GM23338 (cell line): ENCODE data around the gene HPS4. TPM values are rescaled to one million over a fixed set of nuclear protein-coding genes. Genes with fewer than 3 reads are reported as not detected.

Experiments used
- ATAC-seq: fragments of 200-7000 bp; cut with Tn5 transposase; 3 replicates; pipeline ENCODE4 v1.9.1; 2020
- DNase-seq: peaks from one replicate; pipeline ENCODE4 v3.0.0-alpha.2; 2015; ENCODE audit warnings: low spot score
- H2AFZ ChIP-seq: fragments of 200-600 bp; sonication (generic); 2 replicates; pipeline ENCODE4 v1.8.0; 2016; ENCODE audit warnings: antibody characterized with exemption, mild to moderate bottlenecking, moderate library complexity
- H3F3A ChIP-seq: fragments of 200-600 bp; sonication (generic); replicated peaks from 2 replicates; pipeline ENCODE4 v1.8.0; 2017; ENCODE audit warnings: antibody characterized with exemption, mixed run types, low read depth
- H3K27ac ChIP-seq: fragments of 200-600 bp; sonication (generic); 2 replicates; pipeline ENCODE4 v1.6.1; 2016; ENCODE audit warnings: low read depth
- H3K27me3 ChIP-seq: fragments of 200-600 bp; sonication (generic); 2 replicates; pipeline ENCODE4 v1.8.0; 2016; ENCODE audit warnings: mild to moderate bottlenecking, mixed run types, moderate library complexity; ENCODE audit not compliant: insufficient read depth
- H3K36me3 ChIP-seq: fragments of 200-600 bp; sonication (generic); 2 replicates; pipeline ENCODE4 v1.8.0; 2016; ENCODE audit warnings: mild to moderate bottlenecking; ENCODE audit not compliant: insufficient read depth
- H3K4me1 ChIP-seq: fragments of 200-600 bp; sonication (generic); 2 replicates; pipeline ENCODE4 v1.8.0; 2016; ENCODE audit warnings: mild to moderate bottlenecking, moderate library complexity; ENCODE audit not compliant: insufficient read depth
- H3K4me2 ChIP-seq: fragments of 200-600 bp; sonication (generic); 2 replicates; pipeline ENCODE4 v1.7.1; 2017; ENCODE audit warnings: mixed run types
- H3K4me3 ChIP-seq: fragments of 200-600 bp; sonication (generic); 2 replicates; pipeline ENCODE4 v1.6.1; 2016; ENCODE audit warnings: mixed run types
- H3K79me2 ChIP-seq: fragments of 200-600 bp; sonication (generic); replicated peaks from 2 replicates; pipeline ENCODE4 v1.8.0; 2017; ENCODE audit warnings: mild to moderate bottlenecking; ENCODE audit not compliant: insufficient read depth
- H3K9me2 ChIP-seq: fragments of 200-600 bp; sonication (generic); 2 replicates; pipeline ENCODE4 v1.8.0; 2017; ENCODE audit not compliant: insufficient read depth
- H4K20me1 ChIP-seq: fragments of 200-600 bp; sonication (generic); replicated peaks from 2 replicates; pipeline ENCODE4 v1.8.0; 2017; ENCODE audit warnings: mild to moderate bottlenecking; ENCODE audit not compliant: insufficient read depth
- H3K27ac Mint-ChIP-seq: 2 replicates; pipeline ENCODE4 v1.8.0; 2020; ENCODE audit warnings: inconsistent platforms, mild to moderate bottlenecking, moderate library complexity, mixed read lengths
- H3K27me3 Mint-ChIP-seq: 3 replicates; pipeline ENCODE4 v1.8.0; 2022; ENCODE audit warnings: low read depth, mild to moderate bottlenecking, moderate library complexity, mixed read lengths, inconsistent platforms; ENCODE audit not compliant: insufficient read depth, poor library complexity
- H3K36me3 Mint-ChIP-seq: 3 replicates; pipeline ENCODE4 v1.8.0; 2021; ENCODE audit warnings: low read depth, mild to moderate bottlenecking, inconsistent platforms, moderate library complexity, mixed read lengths
- H3K4me1 Mint-ChIP-seq: 3 replicates; pipeline ENCODE4 v1.8.0; 2020; ENCODE audit warnings: mild to moderate bottlenecking, inconsistent platforms, mixed read lengths
- H3K4me3 Mint-ChIP-seq: 3 replicates; pipeline ENCODE4 v1.8.0; 2021; ENCODE audit warnings: moderate library complexity, mild to moderate bottlenecking, inconsistent platforms, mixed read lengths
- H3K9me3 Mint-ChIP-seq: 3 replicates; pipeline ENCODE4 v1.8.0; 2020; ENCODE audit warnings: moderate library complexity, mild to moderate bottlenecking, inconsistent platforms, mixed read lengths
- CREB1 ChIP-seq: fragments of 250-450 bp; sonication (Bioruptor Pico); IDR thresholded peaks from 2 replicates; pipeline ENCODE4 v1.5.0; 2020; ENCODE audit warnings: low read depth, mild to moderate bottlenecking, moderate library complexity
- CTCF ChIP-seq, 2 experiments: fragments of 200-600 bp in 1 of 2; sonication (generic) in 1 of 2; conservative IDR thresholded peaks; 2 replicates each; pipeline versions ENCODE4 v1.5.1 to v1.6.1; 2016 to 2017; ENCODE audit warnings: antibody characterized with exemption in 2 of 2, low read depth in 2 of 2, mild to moderate bottlenecking in 2 of 2, moderate library complexity in 1 of 2
- ETS1 ChIP-seq: IDR thresholded peaks from 2 replicates; pipeline ENCODE4 v1.6.1; 2016; ENCODE audit warnings: antibody characterized with exemption
- EZH2 ChIP-seq: fragments of 200-600 bp; sonication (generic); IDR thresholded peaks from one replicate; pipeline ENCODE4 v1.8.0; 2017; ENCODE audit warnings: antibody characterized with exemption, mild to moderate bottlenecking, low read depth; ENCODE audit not compliant: unreplicated experiment
- JUNB ChIP-seq: IDR thresholded peaks from one replicate; pipeline ENCODE4 v1.6.1; 2016; ENCODE audit warnings: antibody characterized with exemption; ENCODE audit not compliant: unreplicated experiment
- NANOG ChIP-seq: IDR thresholded peaks from 2 replicates; pipeline ENCODE4 v1.6.1; 2016; ENCODE audit warnings: antibody characterized with exemption, borderline replicate concordance
- POLR2AphosphoS5 ChIP-seq: IDR thresholded peaks from 2 replicates; pipeline ENCODE4 v1.6.1; 2016; ENCODE audit warnings: antibody characterized with exemption, low read depth
- REST ChIP-seq: IDR thresholded peaks from one replicate; pipeline ENCODE4 v1.6.1; 2018; ENCODE audit warnings: antibody characterized with exemption; ENCODE audit not compliant: unreplicated experiment
- STAT1 ChIP-seq: IDR thresholded peaks from one replicate; pipeline ENCODE4 v1.6.1; 2016; ENCODE audit warnings: antibody characterized with exemption; ENCODE audit not compliant: unreplicated experiment
- polyA plus RNA-seq: library from polyadenylated mRNA; unstranded; fragments of >200 nt; fragmentation: Nextera tagmentation; extraction: Ambion mirVana; gene quantifications from 2 replicates; pipeline ENCODE4 v1.2.1, GENCODE V29; 2016
- total RNA-seq: library from RNA; depleted of rRNA; stranded (reverse); fragments of >200 nt; shearing (Covaris generic); gene quantifications from 2 replicates; pipeline ENCODE4 v1.2.3, GENCODE V29; 2014

Gene HPS4
- total and polyA plus RNA-seq, 2 experiments from 2014 or later = 20.3 to 49.4 TPM

GRCh38 chr22:26432619-26433311, 50.8 kb downstream of the HPS4 start:
- Histone ChIP-seq H4K20me1 (peaks cover 4% of the 10 kb centered on the region), H3K9me2 (no peaks in the 10 kb centered on the region), H3K4me3 (no peak overlapping the region), H3K4me2 (no peak overlapping the region), H2AFZ (no peak overlapping the region), H3K36me3 (no peaks in the 10 kb centered on the region), H3K79me2 (peaks cover 6% of the 10 kb centered on the region), H3F3A (peaks cover 8% of the 10 kb centered on the region), H3K27ac (no peak overlapping the region), H3K4me1 (peaks cover 12% of the 10 kb centered on the region; the same call in 1 of the 2 replicates), H3K27me3 (peaks cover 17% of the 10 kb centered on the region)
- H3K4me1 Mint-ChIP-seq = peaks cover 17% of the 10 kb centered on the region
- no peak overlapping the region for H3K27ac Mint-ChIP-seq
- no peak overlapping the region for H3K4me3 Mint-ChIP-seq
- no peaks in the 10 kb centered on the region for H3K9me3 Mint-ChIP-seq
- no peak for ATAC-seq
- peaks cover 8% of the 10 kb centered on the region; the same call in 2 of the 3 replicates for H3K36me3 Mint-ChIP-seq
- DNase-seq = no peak
- no peak for TF ChIP-seq POLR2AphosphoS5
- H3K27me3 Mint-ChIP-seq = peaks cover 20% of the 10 kb centered on the region

GRCh38 chr22:26431261-26431995, 52.2 kb downstream of the HPS4 start:
- Mint-ChIP-seq H3K27ac (no peak overlapping the region), H3K4me1 (peaks cover 17% of the 10 kb centered on the region), H3K4me3 (no peak overlapping the region; the same call in 2 of the 3 replicates), H3K36me3 (peaks cover 12% of the 10 kb centered on the region; the same call in 2 of the 3 replicates), H3K27me3 (peaks cover 24% of the 10 kb centered on the region), H3K9me3 (peaks cover 3% of the 10 kb centered on the region; the same call in 2 of the 3 replicates)
- H3K4me2 ChIP-seq = no peak overlapping the region
- H3K79me2 ChIP-seq = peaks cover 6% of the 10 kb centered on the region
- peaks cover 12% of the 10 kb centered on the region; the same call in 1 of the 2 replicates for H3K4me1 ChIP-seq
- peaks cover 4% of the 10 kb centered on the region for H4K20me1 ChIP-seq
- H3K36me3 ChIP-seq = no peaks in the 10 kb centered on the region
- no peak for ATAC-seq
- H2AFZ ChIP-seq = no peak overlapping the region
- H3F3A ChIP-seq = peaks cover 8% of the 10 kb centered on the region
- peaks cover 24% of the 10 kb centered on the region for H3K27me3 ChIP-seq
- no peak overlapping the region for H3K27ac ChIP-seq
- DNase-seq = no peak
- H3K4me3 ChIP-seq = no peak overlapping the region
- 0 out of 2 replicates have a peak, but pooled peaks cover 3% of the 10 kb centered on the region for H3K9me2 ChIP-seq
- TF ChIP-seq EZH2 = no peak
- TF ChIP-seq STAT1 = no peak
- no peak for TF ChIP-seq NANOG
- no peak for TF ChIP-seq CREB1
- TF ChIP-seq CTCF (conservative IDR thresholded peaks at IDR 0.05; ENCODE audit: low read depth in 2 of 2) = no peak
- TF ChIP-seq JUNB = no peak
- TF ChIP-seq ETS1 = no peak
- no peak for TF ChIP-seq POLR2AphosphoS5
- no peak for TF ChIP-seq REST
